Measurements from ENCODE around the gene CFAP74. TPM values are rescaled to one million over a fixed set of nuclear protein-coding genes. Genes with fewer than 3 reads are reported as not detected.

Gene CFAP74
- total and polyA plus RNA-seq, 2 of the 13 experiments (the other 11 are each of a cell fraction or from before 2014, with no cell fraction given) = 0.27 to 0.62 TPM

GRCh38 chr1:1925437-1926345 is 77.9 kb downstream of the CFAP74 start:
- no TSS peak for BruUV-seq (replicated peaks)
- no peaks in the 10 kb centered on the region for H3K36me3 ChIP-seq (replicated peaks in 1 of 2; ENCODE audit: control insufficient read depth in 1 of 2, insufficient read depth in 2 of 2, low read length in 2 of 2)
- no peaks in the 10 kb centered on the region for H4K20me1 ChIP-seq (ENCODE audit: insufficient read depth, low read length)
- peaks cover 57% of the 10 kb centered on the region for H3K4me1 ChIP-seq (ENCODE audit: insufficient read depth, low read length)
- no peaks in the 10 kb centered on the region for H3K79me2 ChIP-seq (ENCODE audit: insufficient read depth, low read length)
- DNase-seq (ENCODE audit: low spot score) (no peak), FAIRE-seq (no peak), ATAC-seq (no peak)
- ChIA-PET POLR2A (interaction anchor here (3.3 kb wide), 1 partner anchor 17 kb away, joined by 55 read pairs; no protein-coding TSS in a partner anchor), CTCF (ENCODE audit: low intra/inter-chr PET ratio, low total read pairs) (no interaction called here)
- peaks cover 26 to 47% of the 10 kb centered on the region in 2 experiments; a peak in 4 of 5 replicates for H3K27me3 ChIP-seq (ENCODE audit: control insufficient read depth in 1 of 2, insufficient read depth in 2 of 2, low read length in 2 of 2)
- intact Hi-C loops (cut with micrococcal nuclease; ENCODE audit: unreplicated experiment) = no loop called here
- H3K9ac ChIP-seq (ENCODE audit: insufficient read depth, low read depth, low read length) = no peak overlapping the region
- peak; percentile 49; the same call in 1 of the 2 replicates for TF ChIP-seq USF2 (IDR thresholded peaks at IDR 0.05; ENCODE audit: low read depth, low read length)
- peak; percentile 53; the same call in 1 of the 2 replicates for TF ChIP-seq USF2 (CRISPR knock-in tag; IDR thresholded peaks at IDR 0.05; ENCODE audit: borderline replicate concordance)
- TF ChIP-seq ZNF263 (CRISPR knock-in tag; IDR thresholded peaks at IDR 0.05) = 0 out of 2 replicates have a peak, but pooled peaks have one; percentile 29
- TF ChIP-seq BCL3 (CRISPR knock-in tag; IDR thresholded peaks at IDR 0.05) = no peak
- 0 out of 2 replicates have a peak, but pooled peaks have one; percentile 29 for TF ChIP-seq BHLHE40 (IDR thresholded peaks at IDR 0.05; ENCODE audit: low read length)
- peak overlapping the region; percentile 16 for H3K4me2 ChIP-seq (ENCODE audit: low read depth, low read length)
- H3K9me3 ChIP-seq (ENCODE audit: low read length) = no peaks in the 10 kb centered on the region
- in situ Hi-C loops (cut with HindIII; ENCODE audit: extremely low pct_ligation_motif_present, low pct_unique_long_range_greater_than_20kb) = no loop called here
- no peak overlapping the region; a peak in 1 of 6 replicates for H3K4me3 ChIP-seq (replicated peaks in 1 of 3; ENCODE audit: insufficient read depth in 1 of 3, low read depth in 2 of 3, low read length in 3 of 3)
- 26% methylated on average over 8 of the region's 27 CpGs for WGBS (ENCODE audit: low lambda C conversion rate)
- no peak overlapping the region for H3K27ac ChIP-seq (ENCODE audit: extremely low read length, insufficient read depth, low read length)
- H2AFZ ChIP-seq (ENCODE audit: low read length) = no peak overlapping the region

Data from HepG2 (cell line).